ENCODE measurements around the gene ITPR1.

- TF ChIP-seq, protein P1, sequence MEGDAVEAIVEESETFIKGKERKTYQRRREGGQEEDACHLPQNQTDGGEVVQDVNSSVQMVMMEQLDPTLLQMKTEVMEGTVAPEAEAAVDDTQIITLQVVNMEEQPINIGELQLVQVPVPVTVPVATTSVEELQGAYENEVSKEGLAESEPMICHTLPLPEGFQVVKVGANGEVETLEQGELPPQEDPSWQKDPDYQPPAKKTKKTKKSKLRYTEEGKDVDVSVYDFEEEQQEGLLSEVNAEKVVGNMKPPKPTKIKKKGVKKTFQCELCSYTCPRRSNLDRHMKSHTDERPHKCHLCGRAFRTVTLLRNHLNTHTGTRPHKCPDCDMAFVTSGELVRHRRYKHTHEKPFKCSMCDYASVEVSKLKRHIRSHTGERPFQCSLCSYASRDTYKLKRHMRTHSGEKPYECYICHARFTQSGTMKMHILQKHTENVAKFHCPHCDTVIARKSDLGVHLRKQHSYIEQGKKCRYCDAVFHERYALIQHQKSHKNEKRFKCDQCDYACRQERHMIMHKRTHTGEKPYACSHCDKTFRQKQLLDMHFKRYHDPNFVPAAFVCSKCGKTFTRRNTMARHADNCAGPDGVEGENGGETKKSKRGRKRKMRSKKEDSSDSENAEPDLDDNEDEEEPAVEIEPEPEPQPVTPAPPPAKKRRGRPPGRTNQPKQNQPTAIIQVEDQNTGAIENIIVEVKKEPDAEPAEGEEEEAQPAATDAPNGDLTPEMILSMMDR (IDR thresholded peaks at IDR 0.05), result no peak
- TF ChIP-seq POLR2AphosphoS5 (IDR thresholded peaks at IDR 0.05; ENCODE audit: low read depth, low read length) (no peak), SIN3A (IDR thresholded peaks at IDR 0.05; ENCODE audit: borderline replicate concordance, insufficient read depth, low read depth, low read length) (no peak), REST (IDR thresholded peaks at IDR 0.05; ENCODE audit: insufficient read depth in 1 of 2, low read depth in 2 of 2, low read length in 1 of 2) (no peak)
These were observed 346.1 kb downstream of the ITPR1 start for GRCh38 chr3:4839278-4839677.

Measured in Panc1 (cell line).